GM21528 (cell line): ENCODE data around the gene GHRHR.

Source experiments
- ATAC-seq: cut with Tn5 transposase; IDR thresholded peaks from one replicate; pipeline ENCODE4 v1.9.1; 2021; ENCODE audit warnings: mild to moderate bottlenecking, moderate library complexity; ENCODE audit not compliant: unreplicated experiment, low FRiP score

The GHRHR gene

DNA sequence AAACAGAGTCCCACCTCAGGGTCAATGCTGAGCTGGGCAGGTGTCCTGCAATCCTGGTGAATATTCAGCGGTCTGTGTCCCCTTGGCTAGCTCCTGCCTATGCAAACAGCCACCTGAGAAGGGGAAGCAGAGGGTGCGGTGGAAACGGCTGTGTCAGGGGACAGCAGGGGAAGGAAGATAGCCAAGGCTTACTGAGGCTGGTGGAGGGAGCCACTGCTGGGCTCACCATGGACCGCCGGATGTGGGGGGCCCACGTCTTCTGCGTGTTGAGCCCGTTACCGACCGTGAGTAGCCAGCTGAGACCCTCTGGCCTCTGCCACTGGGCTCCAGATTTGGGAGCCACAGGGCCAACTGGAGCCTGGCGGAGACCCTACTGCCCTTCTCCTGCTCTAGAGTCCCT lies at the start of gene GHRHR:
Gene GHRHR (plus strand): TSS at position 112 of the 400 bp plus-strand sequence. CDS start 116 bp downstream, at position 228.
- no peak for ATAC-seq

DNA sequence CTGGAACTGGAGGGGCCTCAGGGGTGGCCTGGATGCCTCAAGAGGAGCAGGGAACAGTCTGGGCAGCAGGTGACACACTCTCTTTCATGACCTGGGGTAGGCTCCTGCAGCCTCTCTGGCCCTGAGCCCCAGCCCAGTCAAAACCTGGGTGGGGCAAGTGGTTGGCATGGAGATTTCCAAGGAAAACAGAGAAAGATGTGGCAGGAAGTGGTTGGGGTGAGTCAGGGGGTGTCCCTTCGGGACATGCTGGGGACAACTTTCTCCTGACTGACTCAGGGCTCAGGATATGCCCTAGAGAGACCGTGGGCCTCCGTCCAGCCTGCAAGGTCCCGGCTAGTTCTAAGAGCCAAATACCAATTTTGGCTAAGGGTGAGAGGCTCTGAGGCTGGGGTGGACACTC lies 49.2 kb upstream of the GHRHR start:
- ATAC-seq, result no peak

DNA sequence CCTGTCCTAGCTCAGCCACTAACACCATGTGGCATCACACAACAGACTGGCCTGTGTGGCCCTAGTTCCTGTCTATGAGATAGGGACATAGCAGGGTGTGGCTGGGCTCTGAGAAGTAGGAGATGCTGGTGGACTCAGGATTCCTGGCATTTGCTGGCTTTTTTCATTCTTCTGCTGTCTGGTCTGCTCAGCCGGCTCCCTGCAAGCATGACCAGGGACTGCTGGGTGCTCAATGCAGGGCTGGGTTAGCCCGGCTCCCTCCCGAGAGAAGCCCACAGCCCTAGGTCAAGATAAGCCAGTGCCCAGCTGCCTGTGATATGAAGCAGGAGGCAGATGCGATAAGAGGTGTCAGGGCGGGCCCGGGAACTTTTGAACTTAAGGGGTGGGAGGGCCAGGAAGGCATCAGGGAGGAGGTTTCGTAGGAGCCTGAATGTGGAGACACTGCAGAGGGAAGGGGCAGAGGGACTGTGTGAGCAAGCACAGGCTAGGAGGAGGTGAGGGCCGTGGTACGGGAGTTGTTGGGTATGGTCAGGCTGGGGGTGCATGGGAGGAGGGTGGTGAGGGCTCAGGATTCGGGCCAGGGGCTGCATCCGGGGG lies 48.6 kb upstream of the GHRHR start:
- no peak for ATAC-seq

DNA sequence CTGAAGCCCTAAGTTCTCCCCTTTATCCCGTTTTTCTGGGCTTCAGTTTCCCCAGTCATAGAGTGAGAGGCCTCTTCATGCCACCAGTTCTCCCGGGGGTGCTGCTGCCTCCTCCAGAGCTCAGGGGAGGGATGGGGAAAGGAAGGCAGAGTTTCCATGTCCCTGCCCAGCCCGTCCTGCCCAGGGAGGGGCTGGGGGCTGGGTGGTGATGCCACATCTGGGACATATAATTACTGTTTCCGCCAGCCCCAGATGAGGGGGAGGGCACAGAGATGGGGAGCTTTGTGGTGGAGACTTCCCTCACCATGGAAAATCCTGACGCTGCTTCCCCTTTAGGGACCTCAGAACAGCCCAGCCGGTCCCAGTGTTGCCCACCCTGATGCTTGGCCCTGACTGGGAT lies 48.0 kb upstream of the GHRHR start:
- no peak for ATAC-seq

DNA sequence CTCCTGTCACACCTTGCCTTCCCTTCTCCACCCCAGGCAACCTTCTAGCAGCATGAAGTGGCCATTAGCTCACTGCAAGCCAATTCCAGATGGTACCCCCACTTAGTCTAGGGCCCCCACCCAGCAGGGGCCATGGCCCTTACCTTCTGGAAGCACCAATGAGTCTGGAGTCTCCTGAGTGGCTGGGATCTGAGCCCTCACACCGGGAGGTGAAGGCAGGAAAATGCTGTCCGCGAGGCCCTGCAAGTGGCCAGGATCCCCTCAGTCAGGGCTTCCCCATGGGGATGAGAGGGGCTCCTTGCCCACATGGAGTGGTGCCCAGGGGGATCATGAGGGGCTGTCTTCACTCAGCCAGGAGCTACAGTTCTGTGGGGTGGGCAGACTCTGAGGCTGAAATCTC lies 47.5 kb upstream of the GHRHR start:
- no peak for ATAC-seq

DNA sequence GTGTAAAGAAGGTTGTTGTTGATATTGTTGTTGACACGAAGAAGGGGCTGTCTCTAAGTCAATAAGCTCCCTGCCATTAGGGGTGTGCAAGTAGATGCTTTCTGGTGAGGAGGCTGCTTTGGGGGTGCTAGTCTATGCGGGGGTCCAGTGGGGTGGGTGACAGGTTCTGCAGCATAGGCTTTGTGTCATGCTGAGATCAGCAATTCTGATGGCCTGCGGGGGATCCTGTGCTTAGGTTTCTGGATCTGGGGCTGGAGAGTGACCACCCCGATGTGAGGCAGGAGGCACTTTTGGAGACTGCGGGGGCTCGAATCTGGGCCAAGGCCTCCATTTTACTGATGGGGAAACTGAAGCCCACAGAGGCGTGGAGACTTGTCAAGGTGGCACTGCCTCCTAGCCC lies 47.0 kb upstream of the GHRHR start:
- no peak for ATAC-seq

DNA sequence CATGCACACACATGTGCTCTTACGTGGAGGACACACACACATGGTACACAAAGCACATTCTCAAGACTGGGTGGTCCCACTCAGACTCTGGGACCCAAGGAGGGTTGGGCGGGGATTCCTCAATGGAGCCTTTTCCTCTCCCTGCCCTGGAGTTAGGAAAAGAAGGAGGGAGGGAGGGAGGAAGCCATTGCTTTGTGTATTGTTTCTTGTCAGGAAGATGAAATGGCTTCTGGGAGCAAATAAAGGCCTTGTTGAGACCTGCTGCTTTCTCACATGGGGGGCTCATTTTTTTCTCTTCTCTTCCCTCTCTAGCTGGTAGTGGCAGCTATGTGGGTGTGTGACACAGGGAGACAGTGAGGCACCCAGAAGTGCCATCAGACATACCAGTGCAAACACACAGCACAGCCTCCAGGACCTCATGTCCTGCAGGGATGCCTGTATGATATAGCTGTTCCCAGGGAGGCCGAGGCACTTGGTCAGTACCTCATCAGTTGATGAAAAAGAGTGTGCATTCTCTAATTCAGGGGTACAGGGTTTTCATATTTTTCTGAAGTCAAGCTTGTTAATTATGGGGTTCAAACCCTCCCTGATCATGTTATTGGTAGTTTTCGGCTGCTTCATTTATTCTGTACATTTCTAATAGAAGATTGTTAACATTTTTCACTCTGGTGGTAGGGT lies 46.4 kb upstream of the GHRHR start:
- ATAC-seq, result no peak

DNA sequence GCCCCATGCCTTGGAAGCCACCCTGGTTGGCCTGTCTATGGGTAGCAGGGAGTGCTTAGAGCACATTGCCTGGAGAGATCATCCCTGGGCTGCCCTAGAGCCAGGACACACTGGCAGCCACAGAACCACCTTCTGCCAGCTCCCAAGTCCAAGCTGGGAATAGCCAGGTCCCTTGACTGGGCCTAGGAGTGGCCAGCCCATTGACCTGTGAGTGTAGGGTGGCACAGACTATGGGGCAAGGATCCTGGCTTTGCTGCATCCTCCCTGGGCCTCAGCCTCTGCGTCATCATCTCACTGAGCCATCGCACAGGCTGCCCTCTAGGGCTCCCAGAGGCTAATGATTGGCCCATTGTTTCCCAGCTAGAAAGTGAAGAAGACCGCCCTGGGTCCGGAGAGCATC lies 45.1 kb upstream of the GHRHR start:
- no peak for ATAC-seq

DNA sequence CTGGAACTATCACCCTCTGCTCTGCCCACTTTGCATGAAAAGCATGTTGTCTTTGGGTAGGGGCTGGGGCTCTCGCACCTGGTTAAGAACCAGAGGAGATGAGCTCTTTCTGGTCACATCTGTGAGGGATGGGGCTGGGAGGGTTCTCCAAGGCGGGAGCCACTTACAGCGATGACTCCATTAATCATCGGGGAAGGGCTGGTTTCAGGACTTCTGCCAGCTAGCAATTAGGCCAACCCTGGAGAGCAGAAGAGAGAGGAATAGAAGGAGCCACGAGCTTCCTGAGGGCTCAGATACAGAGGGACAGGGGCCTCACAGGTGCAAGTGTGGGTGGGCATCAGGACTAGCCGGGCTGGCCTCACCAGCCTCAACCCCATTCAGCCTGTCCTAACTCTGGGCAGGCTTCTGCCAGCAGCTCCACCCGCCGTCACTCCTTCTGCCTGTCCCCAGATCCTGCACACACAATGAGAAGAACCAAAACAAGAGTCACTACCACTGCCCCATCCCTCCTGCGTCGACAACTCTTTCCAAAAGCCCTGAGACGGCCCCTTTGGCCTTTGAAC lies 43.7 kb upstream of the GHRHR start:
- ATAC-seq, result no peak

DNA sequence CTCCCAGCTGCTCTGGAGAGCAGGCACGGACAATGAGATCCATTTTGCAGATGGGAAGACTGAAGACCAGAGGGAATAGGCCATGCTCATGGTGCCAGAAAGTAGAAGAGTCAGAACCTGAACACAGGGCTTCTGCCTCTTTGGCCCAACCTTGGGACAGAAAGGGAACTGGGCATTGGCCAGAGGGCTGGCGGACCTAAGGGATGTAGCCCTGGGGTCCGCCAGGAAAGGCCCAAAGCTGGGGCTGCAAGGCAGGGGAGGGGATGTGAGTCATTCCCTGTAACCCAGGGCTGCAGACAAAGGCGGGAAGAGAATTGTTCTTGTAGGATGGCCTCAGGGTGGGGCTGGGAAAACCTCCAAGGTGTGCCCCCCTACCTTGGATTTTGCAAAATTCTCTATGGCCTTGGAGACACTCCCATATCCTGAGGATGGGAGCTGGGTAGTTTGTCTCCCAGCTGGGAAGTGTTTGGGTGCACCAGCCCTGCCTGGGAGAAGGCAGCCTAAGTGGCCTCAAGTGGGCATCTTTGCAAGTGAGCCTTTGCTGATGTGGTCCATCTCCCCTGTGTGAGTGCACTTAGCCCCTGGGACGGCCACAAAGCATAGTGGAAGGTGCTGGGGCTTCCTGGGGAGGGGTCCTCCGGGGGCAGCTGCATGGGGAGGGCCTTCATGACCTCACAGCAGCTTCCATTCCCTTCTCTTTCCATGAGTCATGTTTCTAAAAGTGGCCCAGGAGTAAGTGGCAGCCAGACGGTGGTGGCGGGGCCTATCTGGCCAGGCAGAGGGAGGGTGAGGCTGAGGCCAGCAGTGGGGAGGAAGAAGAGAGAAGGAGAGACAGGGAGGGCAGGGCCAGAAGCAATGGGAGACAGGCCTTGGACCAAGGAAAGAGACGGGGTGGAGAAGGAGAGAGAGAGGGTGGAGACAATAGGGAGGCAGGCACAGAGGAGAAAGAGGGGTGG lies 42.9 kb upstream of the GHRHR start:
- ATAC-seq, result no peak

DNA sequence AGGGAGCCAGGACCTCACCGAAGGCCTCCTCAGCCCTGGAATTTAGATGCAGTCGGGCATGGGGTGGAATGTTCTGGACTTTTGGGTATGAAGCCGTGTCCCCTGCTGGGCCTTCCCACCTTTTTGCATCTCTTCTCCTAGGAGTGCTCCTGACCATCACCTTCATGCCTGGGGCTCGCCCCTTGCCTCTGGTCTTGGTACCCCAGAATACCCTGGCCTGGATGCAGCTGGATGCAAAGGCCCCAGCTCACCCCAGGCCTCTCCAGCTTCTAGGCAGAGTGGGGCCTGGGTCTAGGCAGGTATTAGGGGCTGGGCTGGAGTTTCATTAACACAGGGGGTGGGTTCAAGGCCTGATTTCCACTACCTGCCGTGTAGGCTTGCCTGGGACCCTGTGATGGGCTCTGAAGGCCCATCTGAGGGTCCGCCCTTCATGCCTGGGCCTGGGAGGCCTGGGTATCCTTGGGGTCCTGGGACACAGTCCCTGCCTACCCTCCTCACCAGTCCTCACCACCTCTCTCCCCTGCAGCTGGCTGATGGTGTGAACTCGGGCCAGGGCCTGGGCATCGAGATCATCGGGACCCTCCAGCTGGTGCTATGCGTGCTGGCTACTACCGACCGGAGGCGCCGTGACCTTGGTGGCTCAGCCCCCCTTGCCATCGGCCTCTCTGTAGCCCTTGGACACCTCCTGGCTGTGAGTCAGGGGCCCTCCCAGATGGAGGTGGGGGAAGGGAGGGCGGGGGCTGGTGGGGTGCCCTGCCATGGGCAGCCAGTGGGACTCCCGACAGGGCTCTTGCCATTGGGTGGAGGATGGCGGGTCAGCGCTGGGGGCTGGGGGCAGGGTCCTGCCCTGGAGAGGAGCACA lies 42.0 kb upstream of the GHRHR start:
- ATAC-seq, result no peak

DNA sequence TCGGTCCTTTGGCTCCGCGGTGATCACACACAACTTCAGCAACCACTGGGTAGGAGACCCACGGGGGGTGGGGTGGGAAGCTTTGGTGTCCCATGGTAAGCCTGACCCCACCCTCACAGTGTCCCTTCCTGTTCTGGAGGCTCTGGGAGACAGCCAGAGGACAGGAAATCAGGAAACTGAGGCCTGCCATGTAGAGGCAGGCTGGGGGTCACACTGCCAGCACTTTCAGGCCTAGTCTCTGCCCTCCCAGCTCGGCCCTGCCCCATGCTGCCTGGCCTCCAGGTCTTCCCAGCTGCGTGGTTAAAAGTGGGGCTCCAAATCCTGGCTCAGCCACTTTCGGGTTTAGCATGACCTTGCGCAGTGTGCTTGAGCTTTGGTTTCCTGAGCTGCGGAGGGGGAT lies 41.2 kb upstream of the GHRHR start:
- ATAC-seq, result no peak

DNA sequence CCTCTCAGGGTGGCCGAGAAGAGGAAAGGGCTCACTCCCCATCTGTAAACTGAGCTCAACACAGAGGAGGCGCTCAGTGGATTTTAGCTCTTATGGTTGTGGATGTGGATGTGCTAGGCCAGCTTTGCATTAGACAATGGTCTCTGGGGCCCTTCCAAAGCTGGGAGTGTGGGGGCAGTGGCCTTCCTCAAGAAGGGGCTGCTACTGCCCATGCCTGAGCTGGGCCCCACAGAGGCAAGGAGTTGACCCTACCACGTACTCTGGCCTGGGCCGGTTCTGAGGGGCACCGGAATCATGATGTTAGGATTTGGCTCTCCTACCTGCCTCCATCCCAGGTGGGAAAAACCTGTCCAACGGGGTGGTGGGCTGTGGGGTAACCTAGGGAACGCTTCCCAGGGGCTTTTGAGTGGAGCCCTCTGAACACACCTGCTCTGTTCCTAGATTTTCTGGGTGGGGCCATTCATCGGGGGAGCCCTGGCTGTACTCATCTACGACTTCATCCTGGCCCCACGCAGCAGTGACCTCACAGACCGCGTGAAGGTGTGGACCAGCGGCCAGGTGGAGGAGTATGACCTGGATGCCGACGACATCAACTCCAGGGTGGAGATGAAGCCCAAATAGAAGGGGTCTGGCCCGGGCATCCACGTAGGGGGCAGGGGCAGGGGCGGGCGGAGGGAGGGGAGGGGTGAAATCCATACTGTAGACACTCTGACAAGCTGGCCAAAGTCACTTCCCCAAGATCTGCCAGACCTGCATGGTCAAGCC lies 40.6 kb upstream of the GHRHR start:
- ATAC-seq, result no peak

DNA sequence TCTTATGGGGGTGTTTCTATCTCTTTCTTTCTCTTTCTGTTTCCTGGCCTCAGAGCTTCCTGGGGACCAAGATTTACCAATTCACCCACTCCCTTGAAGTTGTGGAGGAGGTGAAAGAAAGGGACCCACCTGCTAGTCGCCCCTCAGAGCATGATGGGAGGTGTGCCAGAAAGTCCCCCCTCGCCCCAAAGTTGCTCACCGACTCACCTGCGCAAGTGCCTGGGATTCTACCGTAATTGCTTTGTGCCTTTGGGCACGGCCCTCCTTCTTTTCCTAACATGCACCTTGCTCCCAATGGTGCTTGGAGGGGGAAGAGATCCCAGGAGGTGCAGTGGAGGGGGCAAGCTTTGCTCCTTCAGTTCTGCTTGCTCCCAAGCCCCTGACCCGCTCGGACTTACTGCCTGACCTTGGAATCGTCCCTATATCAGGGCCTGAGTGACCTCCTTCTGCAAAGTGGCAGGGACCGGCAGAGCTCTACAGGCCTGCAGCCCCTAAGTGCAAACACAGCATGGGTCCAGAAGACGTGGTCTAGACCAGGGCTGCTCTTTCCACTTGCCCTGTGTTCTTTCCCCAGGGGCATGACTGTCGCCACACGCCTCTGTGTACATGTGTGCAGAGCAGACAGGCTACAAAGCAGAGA lies 39.9 kb upstream of the GHRHR start:
- ATAC-seq, result no peak

DNA sequence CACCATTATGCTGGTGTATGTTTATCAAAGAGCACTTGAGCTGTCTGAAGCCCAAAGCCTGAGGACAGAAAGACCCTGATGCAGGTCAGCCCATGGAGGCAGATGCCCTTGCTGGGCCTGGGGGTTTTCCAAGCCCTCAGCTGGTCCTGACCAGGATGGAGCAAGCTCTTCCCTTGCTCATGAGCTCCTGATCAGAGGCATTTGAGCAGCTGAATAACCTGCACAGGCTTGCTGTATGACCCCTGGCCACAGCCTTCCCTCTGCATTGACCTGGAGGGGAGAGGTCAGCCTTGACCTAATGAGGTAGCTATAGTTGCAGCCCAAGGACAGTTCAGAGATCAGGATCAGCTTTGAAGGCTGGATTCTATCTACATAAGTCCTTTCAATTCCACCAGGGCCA lies 39.1 kb upstream of the GHRHR start:
- no peak for ATAC-seq

DNA sequence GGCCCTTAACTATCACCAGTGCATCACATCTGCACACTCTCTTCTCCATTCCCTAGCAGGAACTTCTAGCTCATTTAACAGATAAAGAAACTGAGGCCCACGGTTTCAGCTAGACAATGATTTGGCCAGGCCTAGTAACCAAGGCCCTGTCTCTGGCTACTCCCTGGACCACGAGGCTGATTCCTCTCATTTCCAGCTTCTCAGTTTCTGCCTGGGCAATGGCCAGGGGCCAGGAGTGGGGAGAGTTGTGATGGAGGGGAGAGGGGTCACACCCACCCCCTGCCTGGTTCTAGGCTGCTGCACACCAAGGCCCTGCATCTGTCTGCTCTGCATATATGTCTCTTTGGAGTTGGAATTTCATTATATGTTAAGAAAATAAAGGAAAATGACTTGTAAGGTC lies 38.6 kb upstream of the GHRHR start:
- no peak for ATAC-seq

DNA sequence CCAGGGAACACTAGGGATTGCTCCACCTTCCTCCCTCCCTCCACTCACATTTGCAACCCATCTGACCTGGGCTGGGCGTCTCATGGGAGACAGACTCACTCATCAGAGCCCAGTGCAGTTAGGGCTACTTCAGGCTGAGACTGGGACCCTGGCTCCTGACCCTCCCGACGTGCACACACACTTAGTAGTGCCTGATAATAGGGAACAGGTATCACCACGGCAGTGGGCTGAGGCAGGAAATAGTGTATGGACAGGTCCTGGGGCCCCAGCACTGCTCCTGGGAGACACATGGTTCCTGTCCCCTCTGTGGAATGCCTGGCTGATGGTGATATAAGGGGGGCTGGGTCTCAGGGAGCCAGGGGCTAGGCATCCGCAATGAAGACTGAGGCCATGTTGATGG lies 37.8 kb upstream of the GHRHR start:
- no peak for ATAC-seq

DNA sequence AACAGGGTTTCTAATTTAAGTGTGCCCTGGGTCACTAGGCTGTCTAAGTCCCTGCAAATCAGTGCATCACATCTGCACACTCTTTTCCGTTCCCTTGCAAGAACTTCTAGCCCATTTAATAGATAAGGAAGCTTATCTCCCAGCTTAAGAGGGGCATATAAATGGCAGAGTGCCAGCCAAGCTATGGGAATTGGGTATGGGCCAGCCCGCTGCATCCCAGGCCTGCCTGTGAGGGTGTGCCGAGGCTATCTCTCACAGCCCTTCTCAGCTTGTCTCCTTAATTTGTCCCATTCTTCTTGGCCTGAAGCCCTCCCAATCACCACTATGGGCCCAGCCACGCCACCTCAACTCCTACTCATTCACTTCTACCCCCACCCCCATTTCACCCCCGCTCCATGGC lies 37.4 kb upstream of the GHRHR start:
- ATAC-seq, result no peak

DNA sequence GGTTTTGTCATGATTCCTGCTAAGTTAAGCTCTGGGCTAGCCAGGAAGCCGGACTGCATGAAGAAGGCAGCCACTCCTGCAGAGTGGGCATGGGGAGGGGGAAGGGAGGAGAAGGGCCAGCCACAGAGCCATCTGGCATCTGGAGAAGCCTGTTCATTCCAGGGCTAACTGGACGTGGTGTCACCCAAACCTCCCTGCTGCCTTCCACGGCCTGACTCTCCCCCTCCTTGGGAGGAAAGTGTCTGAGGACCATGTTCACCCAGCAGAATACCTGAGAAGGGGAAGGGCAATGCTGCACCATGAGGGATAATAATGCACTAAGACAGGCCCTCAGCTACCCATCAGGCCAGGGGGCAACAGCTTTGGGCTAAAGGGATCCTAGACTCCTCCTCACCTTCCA lies 36.7 kb upstream of the GHRHR start:
- no peak for ATAC-seq
